HepG2 (cell line): ENCODE measurements around the gene FRG1. TPM values are rescaled to one million over a fixed set of nuclear protein-coding genes. Genes with fewer than 3 reads are reported as not detected.

Experiments used
- ELF1 ChIP-seq: sonication (generic); formaldehyde crosslinking; IDR thresholded peaks from 2 replicates; pipeline ENCODE4 v1.4.0; 2020; ENCODE audit warnings: missing genetic modification reagents
- ERF ChIP-seq: IDR thresholded peaks from 2 replicates; pipeline ENCODE4 v1.6.1; 2018; ENCODE audit warnings: missing biosample characterization, missing genetic modification reagents
- HMG20A ChIP-seq: IDR thresholded peaks from 2 replicates; pipeline ENCODE4 v1.6.1; 2016; ENCODE audit warnings: borderline replicate concordance
- HNF1A ChIP-seq, 2 experiments: sonication (generic) in 1 of 2; formaldehyde crosslinking in 1 of 2; IDR thresholded peaks; 2 replicates each; pipeline versions ENCODE4 v1.4.0 to v1.6.1; 2016 to 2020; ENCODE audit warnings: borderline replicate concordance in 1 of 2, low read depth in 1 of 2, mild to moderate bottlenecking in 1 of 2, missing genetic modification reagents in 1 of 2
- HOXA9 ChIP-seq: sonication (generic); formaldehyde crosslinking; IDR thresholded peaks from 2 replicates; pipeline ENCODE4 v1.8.1; 2022; ENCODE audit warnings: missing genetic modification reagents, mild to moderate bottlenecking, moderate library complexity, borderline replicate concordance
- MED8 ChIP-seq: sonication (generic); formaldehyde crosslinking; IDR thresholded peaks from 2 replicates; pipeline ENCODE4 v1.8.1; 2023; ENCODE audit warnings: mild to moderate bottlenecking, missing genetic modification reagents; ENCODE audit not compliant: insufficient replicate concordance
- NFE2L1 ChIP-seq: sonication (generic); formaldehyde crosslinking; IDR thresholded peaks from 2 replicates; pipeline ENCODE4 v1.4.0; 2020; ENCODE audit warnings: missing genetic modification reagents, mild to moderate bottlenecking, borderline replicate concordance
- NKX3-1 ChIP-seq: sonication (generic); formaldehyde crosslinking; IDR thresholded peaks from 2 replicates; pipeline ENCODE4 v1.5.0; 2020; ENCODE audit warnings: missing genetic modification reagents
- NONO ChIP-seq, 2 experiments: fragments of 450-650 bp in 1 of 2; sonication (generic) in 1 of 2; formaldehyde crosslinking in 1 of 2; IDR thresholded peaks in 1 of 2; conservative IDR thresholded peaks in 1 of 2; 2 replicates each; pipeline versions ENCODE4 v1.6.1 to v1.8.0; 2017 to 2022; ENCODE audit warnings: mild to moderate bottlenecking in 1 of 2, missing genetic modification reagents in 1 of 2, moderate library complexity in 1 of 2
- SATB2 ChIP-seq: sonication (generic); formaldehyde crosslinking; IDR thresholded peaks from 2 replicates; pipeline ENCODE4 v1.5.0; 2020; ENCODE audit warnings: missing genetic modification reagents
- SMAD3 ChIP-seq: sonication (generic); formaldehyde crosslinking; IDR thresholded peaks from 2 replicates; pipeline ENCODE4 v1.4.0; 2020; ENCODE audit warnings: missing genetic modification reagents
- SP2 ChIP-seq: sonication (generic); formaldehyde crosslinking; IDR thresholded peaks from 2 replicates; pipeline ENCODE4 v1.5.1; 2020; ENCODE audit warnings: mild to moderate bottlenecking, missing genetic modification reagents
- TGIF2 ChIP-seq: IDR thresholded peaks from 2 replicates; pipeline ENCODE4 v1.6.1; 2016; ENCODE audit warnings: control low read depth, missing compliant biosample characterization
- XRCC5 ChIP-seq: fragments of 200-400 bp; formaldehyde crosslinking; optimal IDR thresholded peaks from 2 replicates; pipeline ENCODE3; 2017; ENCODE audit warnings: mild to moderate bottlenecking, low read length
- ZBTB8A ChIP-seq: sonication (generic); formaldehyde crosslinking; IDR thresholded peaks from 2 replicates; pipeline ENCODE4 v1.4.0; 2020; ENCODE audit warnings: mild to moderate bottlenecking, low read depth, missing genetic modification reagents, borderline replicate concordance
- ZEB1 ChIP-seq: IDR thresholded peaks from 2 replicates; pipeline ENCODE4 v1.6.1; 2012; ENCODE audit warnings: mild to moderate bottlenecking, low read depth, inconsistent platforms; ENCODE audit not compliant: insufficient replicate concordance
- ZNF17 ChIP-seq: sonication (generic); formaldehyde crosslinking; IDR thresholded peaks from 2 replicates; pipeline ENCODE4 v1.5.0; 2020; ENCODE audit warnings: mild to moderate bottlenecking, missing genetic modification reagents
- ZNF883 ChIP-seq: sonication (generic); formaldehyde crosslinking; IDR thresholded peaks from 2 replicates; pipeline ENCODE4 v1.5.1; 2020; ENCODE audit warnings: mild to moderate bottlenecking, missing genetic modification reagents; ENCODE audit errors: not compliant biosample characterization
- ZSCAN31 ChIP-seq: sonication (generic); formaldehyde crosslinking; IDR thresholded peaks from 2 replicates; pipeline ENCODE4 v1.5.0; 2020; ENCODE audit warnings: low read depth, mild to moderate bottlenecking, missing genetic modification reagents
- polyA plus RNA-seq, 8 experiments: library from polyadenylated mRNA; depleted of rRNA in 3 of 8; stranded (reverse) in 7 of 8; unstranded in 1 of 8; fragments of >200 nt; fragmentation: Illumina TruSeq in 4 of 8; extraction: Trizol in 4 of 8; gene quantifications; 2 replicates each; pipeline versions ENCODE4 v1.2.1 to v1.2.3, GENCODE V29; 2011 to 2016; ENCODE audit warnings: low read depth in 4 of 8, missing spikeins in 1 of 8, mixed read lengths in 1 of 8; ENCODE audit not compliant: insufficient read depth in 1 of 8
- total RNA-seq, 5 experiments: library from RNA; depleted of rRNA; stranded (reverse); fragments of >200 nt; fragmentation: Illumina TruSeq; extraction: Trizol; gene quantifications; 2 replicates each; pipeline ENCODE4 v1.2.3, GENCODE V29; 2016; ENCODE audit warnings: low read depth in 1 of 5
- TF ChIP-seq, protein P1 (sequence below): fragments of 450-650 bp; IDR thresholded peaks from 2 replicates; pipeline ENCODE4 v1.6.1; 2017; ENCODE audit warnings: mild to moderate bottlenecking
- TF ChIP-seq, protein P2 (sequence below): IDR thresholded peaks from 2 replicates; pipeline ENCODE4 v1.6.1; 2016; ENCODE audit warnings: low read depth, borderline replicate concordance

Gene FRG1
- total and polyA plus RNA-seq, 2 of the 13 experiments (the other 11 are each of a cell fraction or from before 2014, with no cell fraction given), result 5.7 to 42.6 TPM

- TF ChIP-seq, protein P1, sequence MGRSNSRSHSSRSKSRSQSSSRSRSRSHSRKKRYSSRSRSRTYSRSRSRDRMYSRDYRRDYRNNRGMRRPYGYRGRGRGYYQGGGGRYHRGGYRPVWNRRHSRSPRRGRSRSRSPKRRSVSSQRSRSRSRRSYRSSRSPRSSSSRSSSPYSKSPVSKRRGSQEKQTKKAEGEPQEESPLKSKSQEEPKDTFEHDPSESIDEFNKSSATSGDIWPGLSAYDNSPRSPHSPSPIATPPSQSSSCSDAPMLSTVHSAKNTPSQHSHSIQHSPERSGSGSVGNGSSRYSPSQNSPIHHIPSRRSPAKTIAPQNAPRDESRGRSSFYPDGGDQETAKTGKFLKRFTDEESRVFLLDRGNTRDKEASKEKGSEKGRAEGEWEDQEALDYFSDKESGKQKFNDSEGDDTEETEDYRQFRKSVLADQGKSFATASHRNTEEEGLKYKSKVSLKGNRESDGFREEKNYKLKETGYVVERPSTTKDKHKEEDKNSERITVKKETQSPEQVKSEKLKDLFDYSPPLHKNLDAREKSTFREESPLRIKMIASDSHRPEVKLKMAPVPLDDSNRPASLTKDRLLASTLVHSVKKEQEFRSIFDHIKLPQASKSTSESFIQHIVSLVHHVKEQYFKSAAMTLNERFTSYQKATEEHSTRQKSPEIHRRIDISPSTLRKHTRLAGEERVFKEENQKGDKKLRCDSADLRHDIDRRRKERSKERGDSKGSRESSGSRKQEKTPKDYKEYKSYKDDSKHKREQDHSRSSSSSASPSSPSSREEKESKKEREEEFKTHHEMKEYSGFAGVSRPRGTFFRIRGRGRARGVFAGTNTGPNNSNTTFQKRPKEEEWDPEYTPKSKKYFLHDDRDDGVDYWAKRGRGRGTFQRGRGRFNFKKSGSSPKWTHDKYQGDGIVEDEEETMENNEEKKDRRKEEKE, result no peak
- TF ChIP-seq ZEB1 (no peak), HOXA9 (0 out of 2 replicates have a peak, but pooled peaks have one; percentile 6), HNF1A (IDR thresholded peaks at IDR 0.05; ENCODE audit: low read depth) (peak; percentile 37; the same call in 1 of the 2 replicates), HNF1A (CRISPR knock-in tag; IDR thresholded peaks at IDR 0.05; ENCODE audit: borderline replicate concordance) (peak; percentile 70; the same call in 1 of the 2 replicates), ELF1 (CRISPR knock-in tag) (peak; percentile 99), HMG20A (CRISPR knock-in tag) (peak; percentile 51; the same call in 1 of the 2 replicates), TGIF2 (CRISPR knock-in tag) (peak; percentile 74; the same call in 1 of the 2 replicates), SATB2 (CRISPR knock-in tag) (0 out of 2 replicates have a peak, but pooled peaks have one; percentile 59), ERF (CRISPR knock-in tag) (peak; percentile 94), NFE2L1 (CRISPR knock-in tag) (no peak), MED8 (CRISPR knock-in tag) (no peak), SP2 (peak; percentile 85), NKX3-1 (CRISPR knock-in tag) (peak; percentile 87), XRCC5 (peak; percentile 98), ZNF883 (CRISPR knock-in tag) (peak; percentile 72), ZSCAN31 (CRISPR knock-in tag) (peak; percentile 97; the same call in 1 of the 2 replicates), SMAD3 (CRISPR knock-in tag) (peak; percentile 94), ZNF17 (no peak), NONO (IDR thresholded peaks at IDR 0.05) (no peak), NONO (CRISPR knock-in tag; conservative IDR thresholded peaks at IDR 0.05) (peak; percentile 94), ZBTB8A (CRISPR knock-in tag) (no peak)
- TF ChIP-seq, protein P2, sequence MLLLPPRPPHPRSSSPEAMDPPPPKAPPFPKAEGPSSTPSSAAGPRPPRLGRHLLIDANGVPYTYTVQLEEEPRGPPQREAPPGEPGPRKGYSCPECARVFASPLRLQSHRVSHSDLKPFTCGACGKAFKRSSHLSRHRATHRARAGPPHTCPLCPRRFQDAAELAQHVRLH, result peak; percentile 94; the same call in 1 of the 2 replicates
These were observed at the start of gene FRG1 (continued) for GRCh38 chr4:189940178-189941004.
